ENCODE data around the gene VPS45. TPM values are rescaled to one million over a fixed set of nuclear protein-coding genes. Genes with fewer than 3 reads are reported as not detected.

The VPS45 gene
- total RNA-seq, 1 donor from 2014 or later: 41.5 TPM

- Mint-ChIP-seq H3K27ac (no peak overlapping the region), H3K9me3 (no peaks in the 10 kb centered on the region), H3K4me3 (no peak overlapping the region), H3K4me1 (ENCODE audit: unreplicated experiment) (peaks cover 6% of the 10 kb centered on the region), H3K27me3 (no peaks in the 10 kb centered on the region), H3K36me3 (peaks cover 22% of the 10 kb centered on the region)
- no peak for DNase-seq (ENCODE audit: extremely low spot score, unreplicated experiment)
- no peak for TF ChIP-seq CTCF (conservative IDR thresholded peaks at IDR 0.05)
Measured at GRCh38 chr1:150073516-150073915, 5.9 kb downstream of the VPS45 start.

GRCh38 chr1:150076066-150076465 lies 8.5 kb downstream of the VPS45 start:
- H3K4me1 Mint-ChIP-seq (ENCODE audit: unreplicated experiment): no peaks in the 10 kb centered on the region
- no peak overlapping the region for H3K4me3 Mint-ChIP-seq
- TF ChIP-seq CTCF (conservative IDR thresholded peaks at IDR 0.05): no peak
- no peak for DNase-seq (ENCODE audit: extremely low spot score, unreplicated experiment)
- H3K27ac Mint-ChIP-seq: no peak overlapping the region
- peaks cover 20% of the 10 kb centered on the region for H3K36me3 Mint-ChIP-seq
- no peaks in the 10 kb centered on the region for H3K9me3 Mint-ChIP-seq
- no peaks in the 10 kb centered on the region for H3K27me3 Mint-ChIP-seq

GRCh38 chr1:150076985-150077384 lies 9.4 kb downstream of the VPS45 start:
- TF ChIP-seq CTCF (conservative IDR thresholded peaks at IDR 0.05): no peak
- H3K4me3 Mint-ChIP-seq: no peak overlapping the region
- H3K4me1 Mint-ChIP-seq (ENCODE audit: unreplicated experiment): no peaks in the 10 kb centered on the region
- peaks cover 20% of the 10 kb centered on the region for H3K36me3 Mint-ChIP-seq
- H3K27ac Mint-ChIP-seq: no peak overlapping the region
- no peaks in the 10 kb centered on the region for H3K9me3 Mint-ChIP-seq
- H3K27me3 Mint-ChIP-seq: no peaks in the 10 kb centered on the region
- DNase-seq (ENCODE audit: extremely low spot score, unreplicated experiment): no peak

- Mint-ChIP-seq H3K27ac (no peak overlapping the region), H3K27me3 (no peaks in the 10 kb centered on the region), H3K4me1 (ENCODE audit: unreplicated experiment) (no peaks in the 10 kb centered on the region), H3K4me3 (no peak overlapping the region), H3K9me3 (no peaks in the 10 kb centered on the region), H3K36me3 (peaks cover 13% of the 10 kb centered on the region)
- TF ChIP-seq CTCF (conservative IDR thresholded peaks at IDR 0.05): no peak
- DNase-seq (ENCODE audit: extremely low spot score, unreplicated experiment): no peak
Measured at GRCh38 chr1:150080784-150081183, 13.2 kb downstream of the VPS45 start.

- no peak overlapping the region for H3K27ac Mint-ChIP-seq
- H3K27me3 Mint-ChIP-seq: no peaks in the 10 kb centered on the region
- no peaks in the 10 kb centered on the region for H3K9me3 Mint-ChIP-seq
- no peak for TF ChIP-seq CTCF (conservative IDR thresholded peaks at IDR 0.05)
- DNase-seq (ENCODE audit: extremely low spot score, unreplicated experiment): no peak
- peaks cover 9% of the 10 kb centered on the region for H3K36me3 Mint-ChIP-seq
- H3K4me3 Mint-ChIP-seq: no peak overlapping the region
- H3K4me1 Mint-ChIP-seq (ENCODE audit: unreplicated experiment): no peaks in the 10 kb centered on the region
Measured at GRCh38 chr1:150082494-150082893, 14.9 kb downstream of the VPS45 start.

GRCh38 chr1:150083907-150084306 lies 16.3 kb downstream of the VPS45 start:
- Mint-ChIP-seq H3K36me3 (peaks cover 14% of the 10 kb centered on the region), H3K4me3 (no peak overlapping the region), H3K4me1 (ENCODE audit: unreplicated experiment) (no peaks in the 10 kb centered on the region), H3K27me3 (no peaks in the 10 kb centered on the region), H3K9me3 (no peaks in the 10 kb centered on the region), H3K27ac (no peak overlapping the region)
- TF ChIP-seq CTCF (conservative IDR thresholded peaks at IDR 0.05): no peak
- no peak for DNase-seq (ENCODE audit: extremely low spot score, unreplicated experiment)
